Measurements from ENCODE around the gene MAGI3.
A peak's percentile ranks its signal among the peaks of the same experiment; 100 is the strongest.

Gene MAGI3

GRCh38 chr1:113389953-113390834 lies at the start of gene MAGI3:
MAGI3 (plus strand) TSS chr1:113390515; CDS start chr1:113391034, 519 bp downstream.
- DNase-seq: peak; percentile 95

DNA sequence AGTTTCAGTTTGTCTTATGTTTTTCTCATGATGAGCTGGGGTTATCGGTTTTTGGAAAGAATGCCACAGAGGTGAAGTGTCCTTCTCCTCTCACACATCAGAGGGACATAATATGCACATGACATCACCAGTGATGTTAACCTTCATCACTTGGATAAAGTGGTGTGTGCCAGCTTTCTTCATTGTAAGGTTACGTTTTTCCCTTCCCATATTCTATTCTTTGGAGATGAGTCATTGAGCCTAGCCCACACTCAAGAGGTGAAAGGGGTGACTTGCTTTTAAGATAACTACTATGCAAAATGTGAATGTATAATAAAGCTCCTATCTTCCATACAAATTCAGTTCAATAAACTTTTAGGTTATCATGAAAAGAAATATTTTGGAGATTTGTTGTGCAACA lies 36.7 kb upstream of the MAGI3 start:
- no peak for DNase-seq

DNA sequence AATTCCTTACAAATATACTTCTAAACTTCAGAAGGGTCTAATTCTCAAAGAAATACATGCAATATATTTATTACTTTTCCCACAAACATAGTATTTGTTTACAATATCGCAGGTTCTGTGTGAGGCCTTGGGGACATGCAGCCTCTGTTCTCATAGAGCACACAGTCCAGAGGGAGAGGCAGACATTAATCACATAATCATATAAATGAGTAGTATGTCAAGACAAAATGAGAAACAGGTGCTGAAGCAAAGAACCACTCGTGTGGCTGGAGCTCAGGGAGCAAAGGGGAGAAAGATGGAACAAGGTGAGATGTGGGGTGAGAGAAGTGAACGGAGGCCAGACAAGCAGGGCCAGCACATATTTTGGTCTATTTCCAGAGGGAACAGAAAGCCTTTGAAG lies 26.4 kb upstream of the MAGI3 start:
- no peak for DNase-seq

DNA sequence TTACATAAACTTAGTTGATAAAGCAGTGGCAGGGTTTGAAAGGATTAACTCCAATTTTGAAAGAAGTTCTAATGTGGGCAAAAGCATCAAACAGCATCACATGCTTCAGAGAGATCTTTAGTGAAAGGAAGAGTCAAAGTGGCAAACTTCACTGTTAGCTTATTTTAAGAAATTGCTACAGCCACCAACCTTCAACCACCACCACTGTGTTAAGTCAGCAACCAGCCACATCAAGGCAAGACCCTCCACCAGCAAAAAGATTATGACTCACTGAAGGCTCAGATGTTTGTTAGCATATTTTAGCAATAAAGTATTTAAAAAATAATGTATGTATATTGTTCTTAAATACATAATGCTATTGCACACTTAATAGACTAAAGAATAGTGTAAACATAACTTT lies 21.3 kb upstream of the MAGI3 start:
- no peak for DNase-seq

- no peak for DNase-seq
These were observed 20.6 kb upstream of the MAGI3 start for GRCh38 chr1:113369699-113370098.

- no peak for DNase-seq
These were observed 19.4 kb upstream of the MAGI3 start for GRCh38 chr1:113370868-113371267.

GRCh38 chr1:113372546-113372945 lies 17.8 kb upstream of the MAGI3 start:
- DNase-seq: no peak

- DNase-seq: no peak
These were observed 16.7 kb upstream of the MAGI3 start for GRCh38 chr1:113373644-113374043.

GRCh38 chr1:113375878-113376277 lies 14.4 kb upstream of the MAGI3 start:
- DNase-seq: no peak

DNA sequence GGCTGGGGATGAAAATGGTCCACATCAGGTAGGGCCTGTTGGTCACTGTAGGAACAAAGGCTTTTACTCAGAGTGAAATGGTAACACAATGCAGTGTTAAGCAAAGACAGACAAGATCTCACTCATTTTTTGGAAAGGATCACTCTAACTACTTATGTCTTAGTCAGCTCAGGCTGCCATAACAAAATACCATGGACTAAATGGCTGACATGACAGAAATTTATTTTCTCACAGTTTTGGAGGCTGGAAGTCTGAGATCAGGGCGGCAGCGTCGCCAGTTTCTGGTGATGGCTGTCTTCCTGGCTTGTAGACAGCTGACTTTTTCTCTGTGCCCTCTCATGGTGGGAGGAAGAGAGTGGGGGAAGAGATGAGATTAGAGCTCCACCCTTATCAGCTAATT lies 10.2 kb upstream of the MAGI3 start:
- no peak for DNase-seq

DNA sequence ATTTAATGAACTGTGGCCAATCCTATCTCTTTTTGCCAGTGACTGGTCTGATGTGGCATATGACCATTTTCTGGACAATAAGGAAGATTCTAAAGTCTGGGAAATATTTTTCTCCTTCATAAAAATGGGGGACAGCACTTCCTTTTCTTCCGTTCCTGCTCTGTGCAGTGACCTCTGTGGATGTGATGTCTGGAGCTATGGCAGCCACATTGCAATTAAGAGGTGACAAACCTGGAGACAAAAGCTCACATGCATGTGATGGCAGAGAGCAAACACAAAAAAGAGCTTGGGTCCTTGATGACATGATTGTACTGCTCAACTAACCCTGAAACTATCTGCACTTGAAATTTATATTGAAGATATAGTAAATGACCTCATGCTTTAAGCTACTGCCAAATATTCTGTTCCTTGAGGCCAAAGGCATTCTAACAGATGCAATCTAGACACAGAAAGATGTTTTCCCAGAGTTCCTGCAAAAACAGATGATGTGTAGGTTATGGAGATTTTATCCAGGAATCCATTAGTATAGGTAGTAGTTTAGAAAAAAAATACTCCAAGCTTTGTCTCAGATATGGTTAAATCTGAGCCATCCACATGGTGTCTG lies 2.2 kb upstream of the MAGI3 start:
- peak; percentile 2 for DNase-seq

DNA sequence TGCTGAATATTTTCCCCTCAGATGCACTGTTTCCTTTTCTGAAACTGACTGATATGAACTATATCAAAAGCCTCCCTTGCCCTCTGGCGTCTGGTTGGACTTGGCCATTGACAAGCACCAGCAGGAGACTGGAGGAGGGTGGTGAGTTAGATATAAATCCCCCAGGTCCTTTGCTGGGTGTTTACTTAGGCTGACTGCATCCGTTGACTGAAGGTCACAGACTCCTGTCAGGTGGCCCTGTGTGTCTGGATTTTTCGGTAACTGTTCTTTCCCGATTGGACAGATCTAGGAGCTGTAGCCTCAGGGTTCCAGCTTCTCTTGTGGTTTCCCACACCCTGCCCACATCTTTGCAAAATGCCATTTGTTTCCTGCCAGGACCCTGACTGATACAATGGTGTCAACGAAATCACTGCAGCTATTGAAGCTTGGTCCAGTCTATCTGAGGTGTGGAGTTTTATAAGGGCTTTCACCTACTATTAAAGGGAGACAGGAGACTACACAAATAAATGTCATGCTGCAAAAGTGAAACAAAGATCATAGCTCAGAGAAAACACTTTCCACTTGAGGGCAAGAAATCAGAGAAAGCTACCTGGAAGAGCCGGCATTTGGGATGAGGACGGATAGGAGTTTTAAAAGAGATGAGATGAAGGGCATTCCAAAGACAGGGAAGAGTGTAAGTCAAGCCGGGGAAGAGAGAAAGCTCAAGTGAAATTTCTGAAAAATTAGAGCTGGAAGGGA lies 1.5 kb upstream of the MAGI3 start:
- no peak for DNase-seq

- no peak for DNase-seq
These were observed 859 bp upstream of the MAGI3 start for GRCh38 chr1:113389359-113389952.

GRCh38 chr1:113390871-113391648 lies 745 bp downstream of the MAGI3 start:
- DNase-seq: peak; percentile 15

- peak; percentile 7 for DNase-seq
These were observed 1.4 kb downstream of the MAGI3 start for GRCh38 chr1:113391649-113392271.

DNA sequence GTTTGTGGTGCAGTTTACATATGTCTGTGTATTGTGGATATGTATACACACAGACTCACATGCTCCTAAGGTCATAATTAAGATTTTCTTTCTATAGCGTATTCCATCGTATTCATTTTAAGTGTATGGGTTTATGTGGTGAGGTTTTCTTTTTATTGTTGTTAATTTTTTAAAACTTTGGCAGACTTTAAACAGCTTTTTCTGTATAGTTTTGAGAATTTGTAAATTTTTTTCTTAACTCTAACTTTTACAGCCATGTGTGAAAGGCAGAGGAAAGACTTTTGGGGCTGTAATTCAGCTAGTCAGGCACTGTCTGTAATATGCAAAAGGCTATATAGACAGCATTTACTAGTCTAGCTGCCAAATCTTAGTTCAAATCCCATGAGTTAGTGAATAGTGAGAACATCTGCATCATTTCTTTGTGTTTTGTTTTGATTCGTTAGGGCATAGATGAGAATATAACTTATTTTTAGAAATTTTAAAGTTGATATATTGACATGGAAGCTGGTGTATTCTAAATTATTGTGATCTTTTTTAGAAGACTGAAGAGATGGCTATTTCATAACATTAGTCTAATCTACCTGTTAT lies 2.3 kb downstream of the MAGI3 start:
- DNase-seq: no peak

DNA sequence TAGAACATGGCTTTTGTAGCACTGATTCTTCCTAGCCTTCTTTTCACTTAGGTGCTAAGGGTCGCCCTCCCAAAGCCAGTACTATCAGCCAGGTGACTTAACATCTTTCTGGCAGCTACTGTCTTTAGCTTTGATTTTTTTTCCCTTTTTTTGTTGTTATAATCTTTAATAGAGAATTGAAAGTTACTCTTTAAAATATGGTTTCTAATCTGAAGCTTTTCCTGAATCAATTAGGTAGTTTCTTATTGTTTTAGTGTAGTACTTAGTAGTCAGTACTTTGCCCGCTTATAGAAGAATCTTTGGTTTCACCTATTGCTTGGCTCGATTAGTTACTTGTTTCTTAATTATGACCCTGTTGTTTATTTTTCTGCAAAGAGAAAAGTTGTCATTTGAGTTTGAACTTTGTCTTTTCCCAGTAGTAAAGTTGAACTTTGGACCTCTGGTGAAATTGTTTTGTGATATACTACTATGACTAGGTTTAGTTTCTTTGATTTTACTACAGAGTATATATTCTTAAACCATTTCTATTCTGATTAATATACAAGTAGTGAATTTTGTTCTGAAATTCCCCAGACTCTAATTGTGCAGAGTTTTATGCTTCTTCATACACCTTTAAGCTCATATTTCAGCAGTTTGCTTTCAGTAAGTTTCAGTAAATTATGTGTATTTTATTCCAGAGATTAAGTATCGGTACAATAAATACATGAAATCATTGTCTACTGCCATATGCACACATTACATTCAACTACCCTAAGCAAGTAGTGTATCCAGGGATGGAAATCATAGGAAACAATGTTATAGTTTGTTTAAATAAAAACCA lies 3.9 kb downstream of the MAGI3 start:
- DNase-seq: no peak

GRCh38 chr1:113394863-113395259 lies 4.5 kb downstream of the MAGI3 start:
- no peak for DNase-seq

DNA sequence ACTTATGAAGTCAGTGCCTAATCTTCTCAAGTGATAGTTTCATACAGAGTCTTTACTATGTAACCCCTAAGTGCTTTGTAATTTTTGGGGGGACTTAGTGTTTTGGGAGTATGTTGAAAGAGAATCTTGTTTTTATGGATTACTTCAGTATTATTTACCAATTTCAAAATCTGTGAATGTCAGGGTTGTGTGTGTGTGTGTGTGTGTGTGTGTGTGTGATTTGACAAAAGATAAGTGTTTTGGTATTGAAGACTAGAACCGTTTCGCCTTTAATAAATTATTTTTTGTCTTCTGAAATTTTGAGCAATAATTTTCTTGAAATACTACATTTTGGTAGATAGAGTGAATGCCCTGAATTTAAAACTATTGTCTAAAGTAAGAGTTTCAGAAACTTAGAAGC lies 5.8 kb downstream of the MAGI3 start:
- DNase-seq: no peak

GRCh38 chr1:113396585-113396984 lies 6.3 kb downstream of the MAGI3 start:
- peak; percentile 79 for DNase-seq

Measured in kidney glomerular epithelial cell (primary cell).